Stimulated activated CD4-positive, alpha-beta T cell treated with anti-CD3 and anti-CD28 coated beads, Interleukin-4, amount 100 ng/mL, for 4 hours (primary cell): ENCODE measurements around the gene WDR33.

Experiments
- DNase-seq, 2 experiments: peaks; one replicate each; pipeline ENCODE4 v3.0.0-alpha.2; 2020

The WDR33 gene

GRCh38 chr2:127715778-127716449, 95.1 kb downstream of the WDR33 start:
- DNase-seq, result no peak

- DNase-seq, result no peak
Measured at GRCh38 chr2:127713562-127713961, 97.4 kb downstream of the WDR33 start.

GRCh38 chr2:127712999-127713398, 98.0 kb downstream of the WDR33 start:
- no peak for DNase-seq

DNA sequence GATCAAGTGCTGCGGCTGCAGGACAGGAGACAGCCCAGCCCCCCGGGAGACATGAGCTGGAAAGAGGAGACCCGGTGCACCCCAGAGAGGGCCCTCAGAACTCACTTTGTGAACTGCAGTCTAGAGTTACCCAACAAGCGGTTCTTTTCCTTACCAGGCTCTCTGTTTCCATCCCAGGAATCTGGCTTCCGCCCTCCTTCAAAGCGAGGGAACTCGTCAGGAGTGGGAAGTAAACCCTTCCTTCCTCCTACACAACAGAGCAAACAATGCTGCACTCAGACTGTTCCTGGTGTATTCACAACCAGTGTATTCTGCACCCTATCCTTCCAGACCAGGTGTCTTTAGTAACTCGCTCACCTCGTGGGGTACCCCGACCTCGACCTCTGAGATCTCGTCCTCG, 101.6 kb downstream of the WDR33 start:
- no peak for DNase-seq

GRCh38 chr2:127707890-127708648, 102.9 kb downstream of the WDR33 start:
- no peak for DNase-seq

DNA sequence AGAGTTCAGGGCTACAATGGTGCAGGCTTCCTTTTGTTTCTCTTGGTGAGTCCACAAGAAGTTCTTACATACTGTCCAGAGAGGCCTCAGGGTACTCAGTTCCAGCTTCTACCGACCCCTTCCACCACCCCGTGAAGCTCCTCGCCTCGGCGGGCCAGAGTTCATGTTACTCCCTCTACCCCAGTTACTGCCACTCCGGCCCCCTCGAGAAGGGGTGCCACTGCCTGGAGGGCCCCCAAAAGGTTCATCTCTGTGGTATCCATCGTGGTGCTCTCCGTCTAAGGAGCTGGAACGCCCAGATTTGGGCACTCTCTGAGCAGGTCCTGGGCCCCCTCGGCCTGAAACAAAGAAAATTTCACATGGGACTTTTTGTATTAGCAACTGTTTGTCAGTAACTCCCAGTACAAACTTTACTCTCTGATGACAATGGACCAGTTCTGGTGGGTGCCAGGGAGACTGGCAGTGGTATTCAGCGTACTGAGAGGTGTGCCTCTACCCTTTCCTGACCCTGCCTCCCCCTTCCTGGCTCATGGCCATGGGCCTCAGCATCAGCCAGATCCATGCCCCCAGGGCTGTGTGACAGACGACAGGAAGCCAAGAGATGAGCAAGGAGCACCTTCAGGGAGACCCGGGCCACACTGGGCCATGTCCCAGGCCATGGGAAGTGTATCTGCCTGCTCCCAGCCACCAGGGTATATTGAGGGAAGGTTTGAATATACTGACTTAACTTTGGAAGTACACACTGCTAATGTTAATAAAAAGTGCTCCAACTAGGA, 104.6 kb downstream of the WDR33 start:
- DNase-seq, result no peak

- DNase-seq, result no peak
Measured at GRCh38 chr2:127705391-127706065, 105.4 kb downstream of the WDR33 start.

- DNase-seq, result no peak
Measured at GRCh38 chr2:127704641-127705390, 106.2 kb downstream of the WDR33 start.

GRCh38 chr2:127703282-127703681, 107.7 kb downstream of the WDR33 start:
- DNase-seq, result no peak

GRCh38 chr2:127702395-127703009, 108.5 kb downstream of the WDR33 start:
- no peak for DNase-seq

- DNase-seq, result peak; percentile 72 to 79
Measured at GRCh38 chr2:127701651-127702394, 109.1 kb downstream of the WDR33 start.

DNA sequence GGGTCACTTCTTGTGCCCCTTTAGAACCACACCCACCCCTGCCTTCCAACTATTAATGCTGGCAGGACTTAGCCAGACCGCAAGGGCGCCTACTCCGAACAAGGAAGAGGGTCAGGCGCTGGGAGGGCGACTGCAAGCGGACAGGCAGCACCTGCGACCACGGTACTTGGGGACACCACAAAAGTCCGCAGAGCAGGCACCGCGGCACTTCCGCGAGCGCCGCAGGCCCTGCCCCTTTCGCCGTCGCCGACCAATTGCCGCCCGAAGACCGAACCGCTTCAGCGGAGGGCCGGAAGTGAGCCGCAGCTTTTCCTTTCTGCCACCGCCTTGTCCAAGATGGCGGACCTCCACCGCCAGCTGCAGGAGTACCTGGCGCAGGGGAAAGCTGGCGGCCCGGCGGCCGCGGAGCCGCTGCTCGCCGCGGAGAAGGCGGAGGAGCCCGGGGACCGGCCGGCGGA, 109.7 kb downstream of the WDR33 start, which contains the start of gene SFT2D3:
TSS of gene SFT2D3 (plus strand) at position 305 of the 458 bp plus-strand sequence. CDS start at position 337, 32 bp downstream.
- peak; percentile 87 to 89 for DNase-seq

DNA sequence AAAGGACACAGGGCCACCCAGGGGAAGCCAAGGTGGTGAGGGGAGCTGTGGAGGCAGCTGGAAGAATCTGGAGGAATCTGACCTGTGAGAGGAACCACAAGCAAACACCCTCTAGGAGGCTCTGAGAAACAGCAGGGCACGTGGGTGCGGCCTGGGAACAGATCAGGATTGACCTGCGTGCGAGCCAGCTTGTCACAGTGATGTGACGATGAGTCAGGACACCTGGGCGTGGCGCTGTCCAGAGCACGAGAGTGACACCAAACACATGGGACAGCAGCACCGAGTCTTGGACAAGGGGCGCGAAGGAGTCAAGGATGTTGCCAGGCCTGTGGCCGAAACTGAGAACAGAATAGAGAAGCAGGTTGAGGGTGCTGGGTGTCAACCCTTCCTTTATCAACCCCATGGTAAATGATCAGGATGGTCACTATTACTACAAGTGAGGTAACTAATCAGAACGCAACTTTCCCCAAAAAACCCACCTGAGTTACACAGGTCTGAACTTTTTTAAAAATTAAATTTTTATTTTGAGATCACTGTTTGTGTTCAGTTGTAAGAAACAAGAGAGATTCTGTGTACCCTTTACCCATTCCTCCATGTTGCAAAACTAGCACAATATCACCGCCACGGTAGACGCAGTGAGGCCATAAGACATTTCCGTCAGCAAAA, 110.3 kb downstream of the WDR33 start:
- no peak for DNase-seq

- no peak for DNase-seq
Measured at GRCh38 chr2:127698553-127699355, 112.2 kb downstream of the WDR33 start.

DNA sequence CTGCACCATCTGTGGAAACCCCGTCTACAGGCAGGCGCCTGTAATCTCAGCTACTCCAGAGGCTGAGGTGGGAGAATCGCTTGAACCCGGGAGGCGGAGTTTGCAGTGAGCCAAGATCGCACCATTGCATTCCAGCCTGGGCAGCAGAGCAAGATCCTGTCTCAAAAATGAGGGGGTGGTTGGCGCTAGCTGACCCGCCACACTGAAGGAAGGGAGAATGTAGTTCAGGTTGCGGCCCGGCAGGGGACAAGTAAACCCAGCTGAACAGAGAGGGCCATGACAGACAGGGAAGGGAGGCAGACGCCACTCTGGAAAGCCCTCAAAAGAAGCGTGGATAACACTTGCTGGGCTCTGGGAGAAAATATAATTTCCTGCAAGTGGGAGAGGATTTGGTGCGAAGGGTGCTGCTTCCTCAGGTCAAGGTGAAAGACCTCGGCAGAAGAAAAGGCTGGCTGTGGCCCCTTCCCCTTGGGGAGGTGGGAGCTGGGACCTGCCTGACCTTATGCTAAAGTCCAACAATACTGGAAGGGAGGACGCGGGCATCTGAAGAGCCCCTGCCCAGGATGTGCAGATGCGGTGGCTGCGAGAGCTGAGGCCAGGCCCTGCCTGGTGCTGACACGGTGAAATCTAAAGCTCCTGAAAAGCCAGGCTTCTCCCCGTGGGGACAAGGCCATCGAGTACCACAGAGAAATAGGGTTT, 113.3 kb downstream of the WDR33 start:
- no peak for DNase-seq

GRCh38 chr2:127695491-127696472, 115.2 kb downstream of the WDR33 start:
- DNase-seq, result peak; percentile 45 to 53

- DNase-seq, result no peak
Measured at GRCh38 chr2:127694986-127695385, 116.0 kb downstream of the WDR33 start.
